ENCODE results near the gene NDUFS7. TPM values are rescaled to one million over a fixed set of nuclear protein-coding genes. Genes with fewer than 3 reads are reported as not detected.

NDUFS7 gene
- total and polyA plus RNA-seq, 9 of the 15 experiments (the other 6 are each of a cell fraction or from before 2014, with no cell fraction given) = 6.0 to 271 (median 60.6) TPM

DNA sequence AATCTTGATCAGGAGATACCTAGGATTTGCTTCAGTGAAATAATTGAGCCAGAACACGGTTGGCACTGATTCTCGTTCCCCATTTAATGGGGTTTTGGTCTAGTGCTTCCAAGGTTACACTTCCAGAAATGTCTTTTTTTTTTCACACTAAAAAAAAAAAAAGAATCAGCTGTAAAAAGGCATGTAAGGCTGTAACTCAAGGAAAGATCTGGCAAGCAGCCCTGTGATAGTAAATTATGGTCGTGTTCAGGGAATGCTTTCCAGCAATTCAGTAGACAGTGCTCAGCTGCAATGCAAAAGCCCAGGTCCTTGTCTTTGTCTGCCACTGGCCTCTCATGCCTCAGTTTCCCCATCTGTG lies 27.2 kb upstream of the NDUFS7 start:
- H3K79me2 ChIP-seq (ENCODE audit: control insufficient read depth, insufficient read depth, low read length) = peaks cover 19% of the 10 kb centered on the region
- H3K27me3 ChIP-seq (ENCODE audit: control insufficient read depth in 2 of 2, insufficient read depth in 2 of 2, low read length in 2 of 2) = no peaks in the 10 kb centered on the region
- H3K9me1 ChIP-seq (ENCODE audit: control insufficient read depth, insufficient read depth, low read length) = no peaks in the 10 kb centered on the region
- POLR2A ChIA-PET = interaction anchor here (1.4 kb wide), 1 partner anchor 14 kb away, joined by 3 read pairs; no protein-coding TSS in a partner anchor
- no peak overlapping the region for H2AFZ ChIP-seq (ENCODE audit: low read depth, low read length)
- FAIRE-seq (no peak), DNase-seq (ENCODE audit: extremely low read depth in 1 of 4, low spot score in 3 of 4) (no peak), ATAC-seq (no peak)
- 63% methylated on average over 3 of the region's 3 CpGs for WGBS (ENCODE audit: insufficient coverage, low coverage, missing lambda C conversion rate)
- H3K27ac ChIP-seq (ENCODE audit: extremely low read depth, low read depth, low read length) = no peak overlapping the region
- in situ Hi-C loops (cut with MboI) (no loop called here), intact Hi-C loops (cut with micrococcal nuclease) (no loop called here)
- BruUV-seq (replicated peaks) = no TSS peak
- peaks cover 10 to 41% of the 10 kb centered on the region in 2 experiments for H3K4me1 ChIP-seq (replicated peaks in 1 of 2; ENCODE audit: control insufficient read depth in 2 of 2, insufficient read depth in 2 of 2, low read length in 2 of 2)
- peak overlapping the region; percentile 89 for H3K4me2 ChIP-seq (ENCODE audit: insufficient read depth, low read length)
- TF ChIP-seq ZNF655 (CRISPR knock-in tag; IDR thresholded peaks at IDR 0.05) (no peak), ERF (CRISPR knock-in tag; IDR thresholded peaks at IDR 0.05) (no peak), MEF2A (IDR thresholded peaks at IDR 0.05; ENCODE audit: control insufficient read depth, low read depth, low read length) (no peak)
- TF ChIP-seq, protein P1, sequence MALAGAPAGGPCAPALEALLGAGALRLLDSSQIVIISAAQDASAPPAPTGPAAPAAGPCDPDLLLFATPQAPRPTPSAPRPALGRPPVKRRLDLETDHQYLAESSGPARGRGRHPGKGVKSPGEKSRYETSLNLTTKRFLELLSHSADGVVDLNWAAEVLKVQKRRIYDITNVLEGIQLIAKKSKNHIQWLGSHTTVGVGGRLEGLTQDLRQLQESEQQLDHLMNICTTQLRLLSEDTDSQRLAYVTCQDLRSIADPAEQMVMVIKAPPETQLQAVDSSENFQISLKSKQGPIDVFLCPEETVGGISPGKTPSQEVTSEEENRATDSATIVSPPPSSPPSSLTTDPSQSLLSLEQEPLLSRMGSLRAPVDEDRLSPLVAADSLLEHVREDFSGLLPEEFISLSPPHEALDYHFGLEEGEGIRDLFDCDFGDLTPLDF (CRISPR knock-in tag; IDR thresholded peaks at IDR 0.05) = no peak
- no peak overlapping the region for H3K4me3 ChIP-seq
- H4K20me1 ChIP-seq (replicated peaks; ENCODE audit: control insufficient read depth, insufficient read depth, low read length) = peaks cover 9% of the 10 kb centered on the region; the same call in 1 of the 2 replicates
- H3K36me3 ChIP-seq (ENCODE audit: control insufficient read depth, insufficient read depth, low read length) = peaks cover 54% of the 10 kb centered on the region
- CTCF ChIA-PET (ENCODE audit: low intra/inter-chr PET ratio) = no interaction called here
- no peak overlapping the region for H3K9ac ChIP-seq (ENCODE audit: insufficient read depth in 1 of 2, low read depth in 2 of 2, low read length in 2 of 2)
- H3K9me3 ChIP-seq (replicated peaks; ENCODE audit: control insufficient read depth, insufficient read depth, low read depth, low read length) = no peaks in the 10 kb centered on the region
